HG03342 (cell line): Measurements from ENCODE around the gene TBC1D9B.

ENCODE experiments used
- ATAC-seq: cut with Tn5 transposase; IDR thresholded peaks from one replicate; pipeline ENCODE4 v1.9.1; 2021; ENCODE audit warnings: mild to moderate bottlenecking, moderate library complexity; ENCODE audit not compliant: unreplicated experiment

The TBC1D9B gene

DNA sequence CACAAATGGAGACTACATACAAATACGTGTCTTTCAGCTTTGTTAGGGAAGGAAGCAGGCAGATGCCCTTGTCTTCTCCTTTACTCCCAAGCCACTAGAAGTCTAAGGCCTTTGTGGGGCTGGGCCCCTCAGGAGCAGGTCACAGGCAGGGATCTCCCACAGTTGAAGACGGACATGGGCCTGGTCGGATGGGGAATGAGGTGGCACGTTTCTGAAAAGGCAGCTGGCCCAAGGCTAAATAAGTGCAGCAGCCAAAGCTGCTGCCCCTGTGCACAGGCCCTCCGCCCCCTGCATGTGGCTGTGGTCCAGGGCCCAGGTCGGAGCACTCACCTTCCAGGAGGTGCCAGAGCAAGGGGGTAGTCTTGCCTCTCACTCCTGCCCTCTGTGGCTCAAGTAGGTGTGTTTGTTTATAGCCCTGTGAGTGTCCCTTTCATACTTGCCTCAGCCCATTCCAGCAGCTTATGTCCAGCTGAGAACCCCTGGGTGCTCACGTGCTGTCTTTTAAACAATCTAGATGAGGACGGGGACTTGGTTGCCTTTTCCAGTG, 85.2 kb downstream of the TBC1D9B start:
- ATAC-seq = no peak

DNA sequence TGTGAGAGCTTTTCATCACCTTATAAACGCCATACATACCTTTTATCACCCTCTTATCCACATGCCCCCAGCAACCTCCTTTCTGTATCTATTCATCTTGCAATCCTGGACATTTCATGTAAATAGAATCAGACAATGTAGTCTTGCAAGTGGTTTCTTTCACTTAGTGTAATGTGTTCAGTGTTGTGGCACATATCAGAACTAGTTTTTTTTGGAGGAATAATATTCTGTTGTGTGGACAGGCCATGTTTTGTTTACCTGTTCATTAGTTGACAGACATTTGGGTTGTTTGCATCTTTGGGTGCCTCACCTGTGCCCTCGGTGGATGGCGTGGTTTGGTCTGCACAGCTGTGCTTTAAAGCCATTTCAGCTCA, 85.7 kb downstream of the TBC1D9B start:
- no peak for ATAC-seq

DNA sequence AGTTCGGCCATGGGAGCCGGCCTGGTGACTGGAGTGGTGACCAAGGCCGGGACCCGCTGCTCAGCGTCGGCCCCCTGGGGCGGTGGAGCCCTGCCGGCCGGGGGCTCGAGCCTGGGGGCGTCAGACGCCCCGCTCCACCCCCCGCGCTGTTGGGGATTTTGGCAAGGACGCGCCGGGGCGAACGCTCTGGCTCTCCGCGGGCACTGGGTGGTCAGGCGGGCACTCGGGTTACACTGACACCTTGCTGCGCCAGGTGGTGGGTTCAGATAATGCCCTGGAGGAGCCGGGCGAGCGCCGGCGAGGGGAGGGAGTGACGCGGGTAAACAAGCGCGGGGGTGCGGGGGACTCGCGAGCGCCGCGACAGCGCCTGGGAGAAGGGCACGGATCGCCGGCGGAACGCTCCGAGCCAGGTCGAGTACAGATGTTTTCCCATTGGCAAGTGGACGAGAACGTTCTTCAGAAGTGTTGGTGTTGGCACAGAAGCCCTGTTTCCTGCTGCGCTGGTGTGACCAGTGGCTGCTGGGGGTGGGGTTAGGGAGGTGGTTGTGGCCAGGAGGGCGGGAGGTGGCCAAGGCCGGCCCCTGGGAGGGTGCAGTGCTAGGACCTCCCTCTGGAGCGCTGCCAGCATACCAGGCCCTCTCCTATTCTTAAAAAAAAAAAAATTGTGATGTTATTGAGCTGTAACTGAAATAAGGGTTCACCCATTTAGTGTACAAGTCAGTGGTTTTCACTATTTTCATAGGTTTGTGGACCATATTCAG, 86.2 kb downstream of the TBC1D9B start:
- ATAC-seq = peak; percentile 43

DNA sequence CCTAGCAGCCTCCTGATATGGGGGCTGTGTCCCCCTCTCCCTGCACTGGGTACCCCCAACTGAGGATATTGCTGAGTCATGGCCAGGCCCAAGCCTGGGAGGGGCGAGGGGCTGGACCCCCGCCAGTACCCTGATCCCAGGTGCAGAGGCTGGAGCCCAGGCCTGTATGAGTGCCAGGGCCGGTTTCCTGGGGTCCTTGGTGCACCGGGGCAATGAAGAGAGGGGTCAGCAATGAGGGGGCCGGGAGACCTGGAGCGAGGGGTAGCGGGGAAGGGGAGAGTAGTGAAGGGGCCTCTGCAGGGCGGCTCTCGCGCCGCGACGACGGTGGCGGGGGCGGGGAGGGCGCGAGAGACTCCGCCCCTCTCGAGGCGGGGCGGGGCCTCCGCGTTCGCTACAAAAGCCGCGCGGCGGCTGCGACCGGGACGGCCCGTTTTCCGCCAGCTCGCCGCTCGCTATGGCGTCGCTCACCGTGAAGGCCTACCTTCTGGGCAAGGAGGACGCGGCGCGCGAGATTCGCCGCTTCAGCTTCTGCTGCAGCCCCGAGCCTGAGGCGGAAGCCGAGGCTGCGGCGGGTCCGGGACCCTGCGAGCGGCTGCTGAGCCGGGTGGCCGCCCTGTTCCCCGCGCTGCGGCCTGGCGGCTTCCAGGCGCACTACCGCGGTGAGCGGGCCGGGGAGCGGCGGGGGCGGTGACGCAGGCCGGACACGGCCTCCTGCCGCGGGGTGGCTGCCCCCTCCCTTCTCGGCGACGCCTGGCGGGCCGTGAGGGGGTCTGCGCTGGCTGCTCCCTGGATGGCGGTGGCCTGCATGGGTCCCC, 87.0 kb downstream of the TBC1D9B start, which contains the start of gene SQSTM1:
SQSTM1 (plus strand) TSS at position 423 of the 815 bp plus-strand sequence; CDS start at position 455, 32 bp downstream.
- peak; percentile 37 for ATAC-seq

DNA sequence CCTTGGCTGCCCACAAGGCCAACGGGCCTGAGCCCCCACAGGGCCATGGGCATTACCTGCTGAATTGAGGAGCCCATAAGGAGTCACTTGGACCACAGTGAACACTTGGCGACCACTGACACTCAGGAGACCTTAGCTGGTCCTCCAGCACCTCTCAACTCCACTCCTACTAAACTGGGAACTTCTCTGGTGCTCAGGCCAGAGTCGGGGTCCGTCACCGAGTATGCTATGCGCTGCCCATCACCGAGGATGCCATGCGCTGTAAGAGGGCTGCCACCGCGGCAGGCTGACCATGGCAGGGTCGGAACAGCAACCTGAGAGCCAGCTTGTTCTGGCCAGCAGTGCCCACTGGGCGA, 87.6 kb downstream of the TBC1D9B start:
- no peak for ATAC-seq

DNA sequence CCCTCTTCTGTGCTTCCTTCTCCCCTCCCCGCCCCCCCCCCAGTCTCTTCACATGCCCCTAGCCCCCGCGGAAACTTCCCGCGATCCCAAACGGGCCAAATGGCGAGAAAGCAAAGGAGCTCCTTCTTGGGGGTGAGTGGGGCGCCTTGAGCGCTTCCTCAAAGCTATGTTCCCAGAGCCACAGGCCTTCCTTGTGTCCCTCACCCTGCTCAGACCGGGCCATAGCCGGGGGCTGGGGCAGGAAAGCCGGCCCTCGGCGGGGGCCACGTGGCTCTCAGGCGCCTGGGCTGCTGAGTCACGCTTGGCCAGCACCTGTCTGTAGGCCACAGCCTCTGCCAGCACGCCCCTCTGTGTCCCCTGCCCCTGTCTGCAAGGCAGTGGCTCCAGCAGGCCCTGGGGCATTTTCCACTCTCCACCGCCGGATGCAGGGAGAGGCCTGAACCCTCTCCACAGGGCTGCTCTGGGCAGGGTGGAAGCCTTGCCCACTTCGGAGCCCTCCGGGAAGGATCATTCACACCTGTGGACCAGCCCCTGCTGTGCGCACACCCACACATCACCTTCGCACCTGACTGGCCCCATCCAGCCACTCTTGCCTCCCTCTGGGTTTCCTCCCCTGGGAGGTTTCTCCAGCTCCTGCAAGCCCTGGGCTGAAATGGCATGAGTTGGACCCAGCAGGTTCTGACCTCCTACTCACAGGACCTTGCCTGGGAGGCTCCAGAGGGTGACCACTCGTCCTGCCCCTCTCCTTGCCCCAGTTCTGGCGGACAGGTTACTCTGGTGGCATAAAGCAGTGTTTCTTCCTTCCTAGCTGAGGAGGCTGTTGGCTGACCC, 88.2 kb downstream of the TBC1D9B start:
- no peak for ATAC-seq

DNA sequence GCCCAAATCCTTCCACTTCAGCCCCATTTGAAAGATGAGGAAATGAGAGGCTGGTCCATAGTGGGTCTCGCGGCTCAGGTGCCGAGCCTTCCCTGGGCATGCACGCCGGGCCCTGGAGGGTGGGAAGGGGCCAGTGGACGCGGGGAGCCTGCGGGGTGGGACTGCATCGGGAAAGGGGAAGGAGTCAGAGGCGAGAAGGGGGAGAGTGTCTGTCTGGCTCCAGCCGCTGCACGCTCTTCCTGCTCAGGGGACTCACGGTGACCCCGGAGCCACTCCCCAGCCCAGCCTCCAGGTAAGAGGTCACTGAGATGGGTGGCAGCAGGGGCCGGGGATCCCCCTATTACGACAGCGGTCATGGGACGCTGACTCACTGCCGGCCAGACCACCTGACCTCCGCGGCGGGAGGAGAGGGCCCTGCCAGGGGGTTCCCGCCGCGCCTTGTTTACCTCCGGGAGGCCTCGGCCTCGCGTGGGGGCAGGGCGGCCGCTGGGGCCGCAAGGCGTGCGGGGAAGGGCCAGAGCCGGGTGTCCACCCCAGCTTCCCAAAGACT, 88.9 kb downstream of the TBC1D9B start:
- ATAC-seq = peak; percentile 67

DNA sequence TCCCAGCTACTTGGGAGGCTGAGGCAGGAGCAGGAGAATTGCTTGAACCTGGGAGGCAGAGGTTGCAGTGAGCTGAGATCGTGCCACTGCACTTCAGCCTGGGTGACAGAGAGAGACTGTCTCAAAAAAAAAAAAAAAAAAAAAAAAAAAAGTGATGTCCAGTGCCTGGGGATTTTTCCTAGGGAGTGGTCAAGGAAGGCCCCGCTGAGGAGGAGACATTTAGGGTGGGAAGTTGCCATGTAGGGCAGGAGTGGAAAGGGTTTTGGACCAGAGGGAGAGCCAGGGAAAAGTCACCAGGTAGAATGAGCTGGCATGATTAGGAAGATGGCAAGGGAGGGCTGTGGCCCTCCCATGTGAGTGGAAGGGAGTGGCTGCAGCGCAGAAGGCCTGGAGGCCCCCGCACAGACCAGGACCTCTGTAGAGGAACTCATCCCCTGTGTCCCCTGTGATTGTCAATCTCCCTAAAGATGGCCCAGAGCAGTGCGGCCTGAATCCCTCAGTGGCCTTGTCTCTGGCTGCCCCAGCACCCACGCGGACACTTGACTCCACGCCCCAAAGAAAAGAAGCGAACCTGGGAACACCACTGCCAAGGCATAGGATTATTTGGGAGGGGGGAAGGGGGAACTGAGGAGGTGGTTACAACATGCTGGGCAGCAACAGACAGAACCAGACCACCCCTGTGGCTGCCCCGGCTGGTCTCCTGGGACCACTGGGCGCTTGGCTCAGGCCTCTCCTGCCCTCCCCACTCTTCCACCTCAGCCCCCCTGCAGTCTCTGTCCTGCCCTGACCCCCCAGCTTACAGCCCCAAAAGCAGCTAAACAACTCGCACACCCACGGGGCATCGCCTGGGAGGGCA, 89.6 kb downstream of the TBC1D9B start:
- no peak for ATAC-seq

DNA sequence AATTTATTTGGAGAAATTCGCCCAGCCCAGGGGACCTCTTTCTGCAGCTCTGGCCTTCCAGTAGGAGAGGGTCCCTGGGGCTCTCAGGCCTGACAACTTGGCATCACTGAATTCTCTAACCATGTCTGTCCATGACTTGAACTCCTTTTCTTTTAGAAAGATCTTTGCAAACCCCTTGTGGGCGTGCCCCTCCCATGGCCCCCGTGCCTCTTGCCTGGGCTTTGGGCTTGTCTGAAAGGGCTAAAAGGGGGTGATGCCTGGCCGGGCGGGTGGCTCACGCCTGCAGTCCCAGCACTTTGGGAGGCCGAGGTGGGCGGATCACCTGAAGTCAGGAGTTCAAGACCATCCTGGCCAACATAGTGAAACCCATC, 90.2 kb downstream of the TBC1D9B start:
- ATAC-seq = no peak

DNA sequence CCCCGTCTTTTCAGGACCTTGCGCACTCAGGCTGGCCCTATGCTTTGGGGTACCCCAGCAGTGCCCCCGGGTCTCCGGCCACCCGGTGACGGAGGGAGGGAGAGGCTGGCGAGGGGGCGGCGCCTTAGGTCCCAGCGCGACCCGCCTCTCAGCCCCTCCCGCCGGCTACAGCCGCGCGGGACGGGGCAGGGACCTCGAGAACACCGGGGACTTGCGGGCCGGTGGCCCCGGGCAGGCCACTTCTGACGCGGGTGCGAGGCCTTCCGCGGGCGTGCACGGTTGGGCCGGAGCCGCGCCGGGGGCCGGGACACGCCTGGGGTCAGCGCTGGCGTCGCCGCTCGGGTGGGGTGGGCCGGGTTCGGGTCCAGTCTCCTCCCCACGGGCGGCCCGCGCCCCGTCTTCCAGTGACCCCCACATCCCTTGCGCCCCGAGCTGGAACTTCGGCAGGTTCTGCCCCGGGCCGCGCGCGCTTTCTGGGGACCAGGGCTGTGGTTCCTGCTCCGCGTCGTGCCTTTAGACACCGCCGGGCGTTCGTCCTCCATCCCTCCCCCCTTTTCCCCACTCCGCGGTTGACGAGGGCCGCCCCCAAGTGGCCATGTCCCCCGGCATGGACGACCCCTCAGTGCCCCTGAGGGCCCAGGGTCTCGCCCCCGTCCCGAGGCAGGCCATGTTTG, 90.8 kb downstream of the TBC1D9B start:
- no peak for ATAC-seq

DNA sequence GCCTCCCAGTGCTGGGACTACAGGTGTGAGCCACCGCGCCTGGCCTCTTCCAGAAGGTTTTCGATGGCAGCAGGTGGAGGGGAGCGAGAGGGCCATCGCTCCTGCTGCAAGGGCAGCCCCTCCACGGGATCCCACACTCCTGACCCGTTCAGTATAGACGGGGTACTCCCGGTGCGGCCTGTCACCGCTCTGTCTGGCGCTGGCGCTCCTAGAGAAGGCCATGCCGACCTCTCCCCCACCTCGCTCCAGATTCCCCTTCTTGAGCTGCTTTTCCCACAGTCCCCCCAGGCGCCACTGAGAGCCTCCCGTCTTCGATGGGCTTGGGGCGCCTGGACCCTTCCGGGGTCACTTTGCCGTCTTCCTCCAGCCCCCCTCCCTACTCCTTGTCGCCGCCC, 91.3 kb downstream of the TBC1D9B start:
- no peak for ATAC-seq

DNA sequence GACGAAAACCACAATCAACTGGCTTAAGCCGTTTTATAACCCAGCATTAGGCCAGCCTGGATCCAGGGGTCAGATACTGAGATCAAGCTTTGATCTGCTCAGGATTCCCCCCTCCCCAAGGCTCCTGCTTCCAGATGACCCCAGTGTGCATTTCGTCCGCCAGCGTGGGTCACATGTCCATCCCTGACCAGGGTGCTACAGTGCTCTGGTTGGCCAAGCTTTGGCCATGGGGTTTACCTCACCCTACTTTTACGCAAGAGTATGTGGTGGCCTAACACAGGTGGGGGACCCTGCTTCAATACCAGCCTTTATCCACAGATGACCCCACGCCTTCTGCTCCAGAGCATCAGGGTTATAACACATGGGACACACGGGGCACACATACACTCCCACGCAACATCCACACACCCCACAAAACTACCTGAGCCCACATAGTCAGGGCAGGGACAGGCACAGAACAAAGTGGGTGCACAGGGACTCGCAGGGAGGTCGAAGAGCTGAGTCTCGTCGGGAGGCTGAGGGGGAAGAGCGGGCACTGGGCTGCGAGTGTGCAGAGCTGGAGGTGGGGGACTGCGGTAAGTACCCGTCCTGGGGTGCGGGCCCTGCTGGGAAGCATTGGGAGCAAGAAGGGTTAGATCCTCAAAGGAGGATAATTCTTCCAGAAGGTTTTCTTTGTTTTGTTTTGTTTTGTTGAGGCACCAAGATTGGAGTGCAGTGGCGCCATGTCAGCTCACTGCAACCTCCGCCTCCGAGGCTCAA, 92.0 kb downstream of the TBC1D9B start:
- no peak for ATAC-seq

DNA sequence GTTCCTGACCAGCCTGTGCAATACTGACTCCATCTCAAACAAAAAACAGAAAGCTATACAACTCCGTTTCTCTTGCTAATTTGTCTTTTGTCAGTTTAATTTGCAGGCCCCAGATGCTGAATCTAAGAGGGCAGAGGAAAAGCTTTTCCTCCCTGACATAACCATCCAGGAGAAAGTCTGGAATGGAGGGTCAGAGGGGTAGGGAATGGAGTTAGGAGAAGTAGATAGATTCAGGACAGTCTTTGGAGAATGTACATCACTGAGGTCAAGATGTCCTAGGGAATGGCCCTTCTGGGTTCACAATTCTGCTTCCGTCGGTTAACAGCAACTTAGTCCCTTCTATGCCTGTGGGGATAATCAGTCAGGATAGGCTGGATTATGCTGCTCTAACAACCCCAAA, 93.6 kb downstream of the TBC1D9B start:
- no peak for ATAC-seq

DNA sequence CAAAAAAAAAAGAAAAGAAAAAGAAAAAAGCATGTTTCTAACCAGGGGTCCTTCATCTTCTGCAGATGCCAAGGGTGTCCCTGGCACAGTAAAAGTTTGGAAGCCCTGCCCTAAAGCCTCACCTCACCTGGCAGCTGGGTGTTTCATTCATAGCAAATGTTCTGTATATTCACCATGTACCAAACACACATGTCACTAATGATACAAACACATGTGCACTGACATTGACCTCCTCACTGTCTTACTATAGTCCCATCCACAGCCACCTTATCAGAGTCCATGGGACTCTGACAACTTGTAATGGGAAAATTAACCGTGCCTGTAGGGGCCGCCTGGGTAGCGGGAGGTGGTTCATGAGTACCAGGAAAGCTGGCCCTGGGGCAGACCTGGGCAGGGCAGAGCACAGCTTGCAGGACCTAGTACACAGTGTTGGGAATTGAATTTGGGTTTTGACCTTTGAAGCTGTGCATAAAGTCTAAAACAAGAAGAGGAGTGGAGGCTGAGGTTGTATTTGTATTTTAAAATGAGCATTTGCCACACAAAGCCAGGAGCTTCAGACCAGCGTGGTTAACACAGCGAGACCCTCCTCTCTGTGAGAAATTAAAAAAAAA, 94.6 kb downstream of the TBC1D9B start:
- no peak for ATAC-seq

DNA sequence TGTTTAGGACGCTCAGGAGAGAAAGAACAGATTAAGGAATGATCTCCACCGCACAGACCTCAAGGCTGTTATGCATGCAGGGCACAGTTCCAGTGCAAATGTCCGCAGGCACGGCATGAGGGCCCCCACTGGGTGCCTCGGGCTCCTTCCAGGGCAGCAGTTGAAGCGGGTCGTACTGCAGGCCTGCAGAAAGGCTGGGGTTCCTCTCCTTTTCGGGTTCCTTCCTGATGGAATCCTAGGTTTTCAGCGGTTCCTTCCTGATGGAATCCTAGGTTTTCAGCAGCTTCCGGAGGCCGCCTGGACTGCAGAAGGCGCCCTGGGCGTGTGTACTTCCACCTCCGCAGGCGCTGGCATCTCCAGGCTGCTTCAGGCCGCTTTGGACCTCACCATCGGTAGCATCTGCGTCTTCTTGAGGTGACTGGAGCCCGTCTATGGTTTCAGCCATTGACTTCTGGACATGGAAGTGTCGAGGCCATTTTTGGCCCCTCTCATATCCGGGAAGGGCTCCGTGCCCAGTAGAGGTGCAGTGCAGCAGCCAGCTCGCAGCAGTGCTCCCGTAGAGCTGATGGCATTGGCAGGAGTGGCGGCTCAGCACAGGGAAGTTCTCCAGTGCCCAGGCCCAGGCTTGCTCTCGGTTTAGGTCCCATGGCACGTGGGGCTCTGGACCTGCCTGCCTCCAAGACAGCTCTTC, 95.4 kb downstream of the TBC1D9B start:
- ATAC-seq = no peak
